ENCODE data around the gene ZNF837.
"Not testable (repeated sequence)": the region's sequence is repeated elsewhere in the genome, so short reads cannot be mapped to it uniquely, and the experiment has no call there.

The ZNF837 gene

GRCh38 chr19:58380662-58381459 lies at the start of gene ZNF837:
Gene ZNF837, minus strand, starts transcription at chr19:58381030. Its CDS starts 11,698 bp downstream, at chr19:58369332.
- H3K4me1 ChIP-seq (ENCODE audit: insufficient read depth, low read length) = peaks cover 23% of the 10 kb centered on the region
- no peaks in the 10 kb centered on the region for H3K27me3 ChIP-seq (ENCODE audit: control insufficient read depth in 1 of 2, insufficient read depth in 2 of 2, low read length in 2 of 2)
- no peaks in the 10 kb centered on the region for H3K9me3 ChIP-seq (ENCODE audit: low read length)
- H3K27ac ChIP-seq (ENCODE audit: low read depth, low read length) = peak within 1 kb of the TSS; percentile 95
- H3K36me3 ChIP-seq (ENCODE audit: insufficient read depth, low read length) = no peaks in the 10 kb centered on the region
- peak within 1 kb of the TSS; percentile 85 to 91 for H3K4me3 ChIP-seq (ENCODE audit: low read depth in 1 of 2, low read length in 2 of 2)
- H3K9ac ChIP-seq (ENCODE audit: low read length) = peak within 1 kb of the TSS; percentile 23

GRCh38 chr19:58429745-58430144 lies 48.9 kb upstream of the ZNF837 start:
- H3K4me3 ChIP-seq (ENCODE audit: low read depth in 1 of 2, low read length in 2 of 2) = peak overlapping the region in 1 of 2 donors; percentile 8
- H3K36me3 ChIP-seq (ENCODE audit: insufficient read depth, low read length) = peaks cover 27% of the 10 kb centered on the region
- H3K9me3 ChIP-seq (ENCODE audit: low read length) = peaks cover 59% of the 10 kb centered on the region

GRCh38 chr19:58428617-58429016 lies 47.8 kb upstream of the ZNF837 start:
- H3K36me3 ChIP-seq (ENCODE audit: insufficient read depth, low read length) = peaks cover 15% of the 10 kb centered on the region

More at GRCh38 chr19:58429745-58430144, 48.9 kb upstream of the ZNF837 start:
- Histone ChIP-seq H3K27ac (ENCODE audit: low read depth, low read length) (no peak overlapping the region), H3K9ac (ENCODE audit: low read length) (no peak overlapping the region), H3K4me1 (ENCODE audit: insufficient read depth, low read length) (no peaks in the 10 kb centered on the region), H3K27me3 (ENCODE audit: control insufficient read depth in 1 of 2, insufficient read depth in 2 of 2, low read length in 2 of 2) (no peaks in the 10 kb centered on the region)

GRCh38 chr19:58417071-58417470 lies 36.2 kb upstream of the ZNF837 start:
- H3K9me3 ChIP-seq (ENCODE audit: low read length) = no peaks in the 10 kb centered on the region
- H3K27me3 ChIP-seq (ENCODE audit: control insufficient read depth in 1 of 2, insufficient read depth in 2 of 2, low read length in 2 of 2) = no peaks in the 10 kb centered on the region
- no peak overlapping the region for H3K27ac ChIP-seq (ENCODE audit: low read depth, low read length)
- H3K9ac ChIP-seq (ENCODE audit: low read length) = no peak overlapping the region
- H3K4me3 ChIP-seq (ENCODE audit: low read depth in 1 of 2, low read length in 2 of 2) = no peak overlapping the region
- peaks cover 40% of the 10 kb centered on the region for H3K36me3 ChIP-seq (ENCODE audit: insufficient read depth, low read length)
- H3K4me1 ChIP-seq (ENCODE audit: insufficient read depth, low read length) = no peaks in the 10 kb centered on the region

More at GRCh38 chr19:58428617-58429016, 47.8 kb upstream of the ZNF837 start:
- H3K9me3 ChIP-seq (ENCODE audit: low read length) = peaks cover 48% of the 10 kb centered on the region
- no peaks in the 10 kb centered on the region for H3K4me1 ChIP-seq (ENCODE audit: insufficient read depth, low read length)
- no peak overlapping the region for H3K4me3 ChIP-seq (ENCODE audit: low read depth in 1 of 2, low read length in 2 of 2)
- H3K27me3 ChIP-seq (ENCODE audit: control insufficient read depth in 1 of 2, insufficient read depth in 2 of 2, low read length in 2 of 2) = no peaks in the 10 kb centered on the region
- no peak overlapping the region for H3K27ac ChIP-seq (ENCODE audit: low read depth, low read length)
- no peak overlapping the region for H3K9ac ChIP-seq (ENCODE audit: low read length)

GRCh38 chr19:58416604-58417003 lies 35.8 kb upstream of the ZNF837 start:
- no peak overlapping the region for H3K9ac ChIP-seq (ENCODE audit: low read length)
- no peaks in the 10 kb centered on the region for H3K9me3 ChIP-seq (ENCODE audit: low read length)
- no peak overlapping the region for H3K4me3 ChIP-seq (ENCODE audit: low read depth in 1 of 2, low read length in 2 of 2)
- no peaks in the 10 kb centered on the region for H3K27me3 ChIP-seq (ENCODE audit: control insufficient read depth in 1 of 2, insufficient read depth in 2 of 2, low read length in 2 of 2)
- no peaks in the 10 kb centered on the region for H3K4me1 ChIP-seq (ENCODE audit: insufficient read depth, low read length)
- H3K36me3 ChIP-seq (ENCODE audit: insufficient read depth, low read length) = peaks cover 40% of the 10 kb centered on the region
- H3K27ac ChIP-seq (ENCODE audit: low read depth, low read length) = no peak overlapping the region

GRCh38 chr19:58409010-58409790 lies 28.4 kb upstream of the ZNF837 start:
- Histone ChIP-seq H3K36me3 (ENCODE audit: insufficient read depth, low read length) (no peaks in the 10 kb centered on the region), H3K27me3 (ENCODE audit: control insufficient read depth in 1 of 2, insufficient read depth in 2 of 2, low read length in 2 of 2) (no peaks in the 10 kb centered on the region), H3K27ac (ENCODE audit: low read depth, low read length) (peak overlapping the region; percentile 98), H3K4me1 (ENCODE audit: insufficient read depth, low read length) (peaks cover 20% of the 10 kb centered on the region), H3K9me3 (ENCODE audit: low read length) (no peaks in the 10 kb centered on the region), H3K4me3 (ENCODE audit: low read depth in 1 of 2, low read length in 2 of 2) (peak overlapping the region; percentile 93 to 100), H3K9ac (ENCODE audit: low read length) (peak overlapping the region; percentile 72)

GRCh38 chr19:58408152-58409009 lies 27.6 kb upstream of the ZNF837 start, which contains the start of gene ZNF584:
Gene ZNF584, plus strand, starts transcription at chr19:58408649. Its CDS starts 499 bp downstream, at chr19:58409148.
- H3K4me3 ChIP-seq (ENCODE audit: low read depth in 1 of 2, low read length in 2 of 2) = peak within 1 kb of the TSS; percentile 93 to 100
- H3K4me1 ChIP-seq (ENCODE audit: insufficient read depth, low read length) = peaks cover 20% of the 10 kb centered on the region
- peak within 1 kb of the TSS; percentile 72 for H3K9ac ChIP-seq (ENCODE audit: low read length)
- no peaks in the 10 kb centered on the region for H3K27me3 ChIP-seq (ENCODE audit: control insufficient read depth in 1 of 2, insufficient read depth in 2 of 2, low read length in 2 of 2)
- no peaks in the 10 kb centered on the region for H3K9me3 ChIP-seq (ENCODE audit: low read length)
- no peaks in the 10 kb centered on the region for H3K36me3 ChIP-seq (ENCODE audit: insufficient read depth, low read length)
- H3K27ac ChIP-seq (ENCODE audit: low read depth, low read length) = peak within 1 kb of the TSS; percentile 98

GRCh38 chr19:58407658-58408151 lies 26.9 kb upstream of the ZNF837 start:
- Histone ChIP-seq H3K4me1 (ENCODE audit: insufficient read depth, low read length) (peaks cover 20% of the 10 kb centered on the region), H3K4me3 (ENCODE audit: low read depth in 1 of 2, low read length in 2 of 2) (peak overlapping the region; percentile 93 to 100), H3K9me3 (ENCODE audit: low read length) (no peaks in the 10 kb centered on the region), H3K27me3 (ENCODE audit: control insufficient read depth in 1 of 2, insufficient read depth in 2 of 2, low read length in 2 of 2) (no peaks in the 10 kb centered on the region), H3K27ac (ENCODE audit: low read depth, low read length) (peak overlapping the region; percentile 98), H3K9ac (ENCODE audit: low read length) (peak overlapping the region; percentile 72), H3K36me3 (ENCODE audit: insufficient read depth, low read length) (no peaks in the 10 kb centered on the region)

- Histone ChIP-seq H3K4me1 (ENCODE audit: insufficient read depth, low read length) (peaks cover 20% of the 10 kb centered on the region), H3K4me3 (ENCODE audit: low read depth in 1 of 2, low read length in 2 of 2) (peak overlapping the region in 1 of 2 donors; percentile 93), H3K36me3 (ENCODE audit: insufficient read depth, low read length) (no peaks in the 10 kb centered on the region), H3K27me3 (ENCODE audit: control insufficient read depth in 1 of 2, insufficient read depth in 2 of 2, low read length in 2 of 2) (no peaks in the 10 kb centered on the region), H3K9ac (ENCODE audit: low read length) (peak overlapping the region; percentile 72), H3K9me3 (ENCODE audit: low read length) (no peaks in the 10 kb centered on the region), H3K27ac (ENCODE audit: low read depth, low read length) (peak overlapping the region; percentile 98)
Measured at GRCh38 chr19:58406818-58407657, 26.2 kb upstream of the ZNF837 start.

- not testable (repeated sequence) for H3K27ac ChIP-seq (ENCODE audit: low read depth, low read length); H3K27me3 ChIP-seq (ENCODE audit: control insufficient read depth in 1 of 2, insufficient read depth in 2 of 2, low read length in 2 of 2); H3K4me3 ChIP-seq (ENCODE audit: low read depth in 1 of 2, low read length in 2 of 2); H3K36me3 ChIP-seq (ENCODE audit: insufficient read depth, low read length); H3K9ac ChIP-seq (ENCODE audit: low read length); H3K9me3 ChIP-seq (ENCODE audit: low read length)
- peaks cover 20% of the 10 kb centered on the region for H3K4me1 ChIP-seq (ENCODE audit: insufficient read depth, low read length)
Measured at GRCh38 chr19:58403920-58404478, 23.2 kb upstream of the ZNF837 start.
